ENCODE data around the gene SLC28A2. TPM values are rescaled to one million over a fixed set of nuclear protein-coding genes. Genes with fewer than 3 reads are reported as not detected.
A peak's percentile ranks its signal among the peaks of the same experiment; 100 is the strongest.
"Not testable (repeated sequence)": the region's sequence is repeated elsewhere in the genome, so short reads cannot be mapped to it uniquely, and the experiment has no call there.

The SLC28A2 gene
- total RNA-seq, 1 donor from 2014 or later, result not detected

DNA sequence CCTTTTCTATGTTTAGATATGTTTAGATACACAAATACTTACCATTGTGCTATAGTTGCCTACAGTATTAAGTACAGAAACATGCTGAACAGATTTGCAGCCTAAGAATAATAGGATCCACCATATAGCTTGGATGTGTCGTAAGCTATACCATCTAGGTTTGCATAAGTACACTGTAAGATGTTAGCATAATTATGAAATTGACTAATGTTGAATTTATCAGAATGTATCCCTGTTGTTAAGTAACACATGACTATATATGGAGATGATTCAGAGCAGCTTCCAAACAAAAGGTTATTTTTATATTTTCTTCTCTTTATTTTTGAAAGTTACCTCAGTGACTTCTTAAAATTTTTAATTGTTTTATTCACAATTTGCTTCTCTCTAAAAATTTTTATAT, 2.4 kb downstream of the SLC28A2 start:
- TF ChIP-seq EZH2 (IDR thresholded peaks at IDR 0.05; ENCODE audit: insufficient read depth, low read length), result no peak
- TF ChIP-seq, protein P1, sequence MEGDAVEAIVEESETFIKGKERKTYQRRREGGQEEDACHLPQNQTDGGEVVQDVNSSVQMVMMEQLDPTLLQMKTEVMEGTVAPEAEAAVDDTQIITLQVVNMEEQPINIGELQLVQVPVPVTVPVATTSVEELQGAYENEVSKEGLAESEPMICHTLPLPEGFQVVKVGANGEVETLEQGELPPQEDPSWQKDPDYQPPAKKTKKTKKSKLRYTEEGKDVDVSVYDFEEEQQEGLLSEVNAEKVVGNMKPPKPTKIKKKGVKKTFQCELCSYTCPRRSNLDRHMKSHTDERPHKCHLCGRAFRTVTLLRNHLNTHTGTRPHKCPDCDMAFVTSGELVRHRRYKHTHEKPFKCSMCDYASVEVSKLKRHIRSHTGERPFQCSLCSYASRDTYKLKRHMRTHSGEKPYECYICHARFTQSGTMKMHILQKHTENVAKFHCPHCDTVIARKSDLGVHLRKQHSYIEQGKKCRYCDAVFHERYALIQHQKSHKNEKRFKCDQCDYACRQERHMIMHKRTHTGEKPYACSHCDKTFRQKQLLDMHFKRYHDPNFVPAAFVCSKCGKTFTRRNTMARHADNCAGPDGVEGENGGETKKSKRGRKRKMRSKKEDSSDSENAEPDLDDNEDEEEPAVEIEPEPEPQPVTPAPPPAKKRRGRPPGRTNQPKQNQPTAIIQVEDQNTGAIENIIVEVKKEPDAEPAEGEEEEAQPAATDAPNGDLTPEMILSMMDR (IDR thresholded peaks at IDR 0.05; ENCODE audit: insufficient read depth, low read depth, low read length), result no peak
- H3K9me3 Mint-ChIP-seq (ENCODE audit: unreplicated experiment), result no peaks in the 10 kb centered on the region
- Histone ChIP-seq H3K4me1 (ENCODE audit: insufficient read depth, low read length) (no peaks in the 10 kb centered on the region), H3K9me3 (ENCODE audit: insufficient read depth, low read depth, low read length) (no peaks in the 10 kb centered on the region), H2AFZ (ENCODE audit: low read depth, low read length) (no peak overlapping the region), H3K27ac (ENCODE audit: low read depth, low read length) (no peak overlapping the region), H4K20me1 (ENCODE audit: insufficient read depth, low read length) (no peaks in the 10 kb centered on the region), H3K9ac (ENCODE audit: low read length) (no peak overlapping the region), H3K79me2 (ENCODE audit: insufficient read depth, low read length) (no peaks in the 10 kb centered on the region), H3K36me3 (ENCODE audit: insufficient read depth, low read length) (no peaks in the 10 kb centered on the region), H3K4me2 (ENCODE audit: low read length) (no peak overlapping the region), H3K27me3 (ENCODE audit: insufficient read depth, low read length) (no peaks in the 10 kb centered on the region), H3K4me3 (ENCODE audit: insufficient read depth, low read depth, low read length) (no peak overlapping the region)
- FAIRE-seq (no peak), DNase-seq (ENCODE audit: low read depth) (no peak)
- H3K4me1 Mint-ChIP-seq (ENCODE audit: low read depth, unreplicated experiment), result no peaks in the 10 kb centered on the region
- no peaks in the 10 kb centered on the region for H3K27me3 Mint-ChIP-seq (ENCODE audit: low read depth, unreplicated experiment)
- H3K27ac Mint-ChIP-seq (ENCODE audit: unreplicated experiment), result no peak overlapping the region
- no peaks in the 10 kb centered on the region for H3K36me3 Mint-ChIP-seq (ENCODE audit: low read depth, unreplicated experiment)
- H3K4me3 Mint-ChIP-seq (ENCODE audit: unreplicated experiment), result no peak overlapping the region

DNA sequence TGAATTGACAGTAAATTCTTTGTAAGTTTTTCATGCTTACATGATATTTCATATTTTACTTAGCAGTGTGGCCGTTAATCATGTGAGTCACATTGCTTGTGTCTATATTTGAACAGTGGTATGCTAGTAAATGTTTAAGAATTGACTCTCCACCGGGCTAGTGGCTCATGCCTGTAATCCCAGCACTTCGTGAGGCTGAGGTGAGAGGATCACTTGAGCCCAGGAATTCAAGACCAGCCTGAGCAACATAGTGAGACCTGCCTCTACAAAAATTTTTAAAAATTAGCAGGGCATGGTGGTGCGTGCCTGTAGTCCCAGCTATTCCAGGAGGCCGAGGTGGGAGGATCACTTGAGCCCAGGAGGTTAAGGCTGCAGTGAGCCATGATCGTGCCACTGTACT, 2.8 kb downstream of the SLC28A2 start:
- H3K9me3 ChIP-seq (ENCODE audit: insufficient read depth, low read depth, low read length); H3K27ac Mint-ChIP-seq (ENCODE audit: unreplicated experiment); H3K9me3 Mint-ChIP-seq (ENCODE audit: unreplicated experiment); H2AFZ ChIP-seq (ENCODE audit: low read depth, low read length); H3K36me3 Mint-ChIP-seq (ENCODE audit: low read depth, unreplicated experiment); H3K4me3 ChIP-seq (ENCODE audit: insufficient read depth, low read depth, low read length); H3K27me3 ChIP-seq (ENCODE audit: insufficient read depth, low read length); H4K20me1 ChIP-seq (ENCODE audit: insufficient read depth, low read length); H3K4me1 ChIP-seq (ENCODE audit: insufficient read depth, low read length); FAIRE-seq; H3K79me2 ChIP-seq (ENCODE audit: insufficient read depth, low read length); H3K27me3 Mint-ChIP-seq (ENCODE audit: low read depth, unreplicated experiment); H3K4me3 Mint-ChIP-seq (ENCODE audit: unreplicated experiment); H3K36me3 ChIP-seq (ENCODE audit: insufficient read depth, low read length); H3K9ac ChIP-seq (ENCODE audit: low read length); H3K4me1 Mint-ChIP-seq (ENCODE audit: low read depth, unreplicated experiment); H3K4me2 ChIP-seq (ENCODE audit: low read length); H3K27ac ChIP-seq (ENCODE audit: low read depth, low read length): not testable (repeated sequence)
- peak; percentile 54 for DNase-seq (ENCODE audit: low read depth)

DNA sequence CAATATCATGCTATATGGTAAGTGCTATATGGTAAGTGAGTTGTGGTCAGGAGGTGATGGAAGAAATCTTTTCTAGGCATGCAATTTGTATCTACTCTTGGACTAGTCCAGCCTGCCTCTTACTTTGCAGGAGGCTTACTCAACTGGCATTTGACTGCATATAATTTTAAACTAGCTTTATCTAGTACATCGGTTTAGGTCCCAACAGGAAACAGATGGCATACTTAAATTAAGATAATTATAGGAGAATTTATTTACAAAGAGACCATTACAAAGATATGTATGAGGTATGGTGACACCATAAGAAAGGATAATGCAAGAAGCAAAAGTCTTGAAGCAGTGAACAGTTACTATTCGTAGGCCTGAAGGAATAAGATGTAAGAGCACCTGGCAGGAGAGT, 7.8 kb downstream of the SLC28A2 start:
- no peaks in the 10 kb centered on the region for H3K36me3 ChIP-seq (ENCODE audit: insufficient read depth, low read length)

More for the DNA sequence above, 7.8 kb downstream of the SLC28A2 start:
- Histone ChIP-seq H2AFZ (ENCODE audit: low read depth, low read length) (no peak overlapping the region), H3K4me3 (ENCODE audit: insufficient read depth, low read depth, low read length) (no peak overlapping the region), H3K4me1 (ENCODE audit: insufficient read depth, low read length) (no peaks in the 10 kb centered on the region), H3K79me2 (ENCODE audit: insufficient read depth, low read length) (no peaks in the 10 kb centered on the region), H3K27me3 (ENCODE audit: insufficient read depth, low read length) (no peaks in the 10 kb centered on the region), H3K9me3 (ENCODE audit: insufficient read depth, low read depth, low read length) (no peaks in the 10 kb centered on the region), H3K27ac (ENCODE audit: low read depth, low read length) (no peak overlapping the region), H4K20me1 (ENCODE audit: insufficient read depth, low read length) (no peaks in the 10 kb centered on the region), H3K4me2 (ENCODE audit: low read length) (no peak overlapping the region), H3K9ac (ENCODE audit: low read length) (no peak overlapping the region)
- no peak for DNase-seq (ENCODE audit: low read depth)
- no peaks in the 10 kb centered on the region for H3K4me1 Mint-ChIP-seq (ENCODE audit: low read depth, unreplicated experiment)
- H3K4me3 Mint-ChIP-seq (ENCODE audit: unreplicated experiment), result no peak overlapping the region
- TF ChIP-seq, protein P1 (IDR thresholded peaks at IDR 0.05; ENCODE audit: insufficient read depth, low read depth, low read length), result no peak
- TF ChIP-seq EZH2 (IDR thresholded peaks at IDR 0.05; ENCODE audit: insufficient read depth, low read length), result no peak
- peaks cover 3% of the 10 kb centered on the region for H3K9me3 Mint-ChIP-seq (ENCODE audit: unreplicated experiment)
- H3K36me3 Mint-ChIP-seq (ENCODE audit: low read depth, unreplicated experiment), result no peaks in the 10 kb centered on the region
- peaks cover 4% of the 10 kb centered on the region for H3K27me3 Mint-ChIP-seq (ENCODE audit: low read depth, unreplicated experiment)
- no peak overlapping the region for H3K27ac Mint-ChIP-seq (ENCODE audit: unreplicated experiment)
- no peak for FAIRE-seq

Measured in astrocyte (in vitro differentiated cells and primary cell).